CD14-positive monocyte (primary cell): Measurements from ENCODE around the gene XPO6. TPM values are rescaled to one million over a fixed set of nuclear protein-coding genes. Genes with fewer than 3 reads are reported as not detected.

Experiments
- DNase-seq, 3 donors: peaks; one replicate each; pipeline ENCODE4 v3.0.0-alpha.2; 2011 to 2022
- H2AFZ ChIP-seq: 2 replicates; pipeline ENCODE4 v1.6.0; 2012; ENCODE audit warnings: mild to moderate bottlenecking, low read depth, low read length, inconsistent platforms; ENCODE audit not compliant: insufficient read depth, poor library complexity, severe bottlenecking
- H3K27ac ChIP-seq, 2 donors: 1 replicate in 1 of 2; 2 replicates in 1 of 2; pipeline ENCODE4 v1.5.1; 2012 to 2013; ENCODE audit warnings: low read length in 2 of 2, control low read depth in 1 of 2, inconsistent platforms in 1 of 2, low read depth in 1 of 2, mild to moderate bottlenecking in 1 of 2
- H3K27me3 ChIP-seq, 2 donors: one replicate each; pipeline versions ENCODE4 v1.6.0 to v1.6.1; 2011 to 2013; ENCODE audit warnings: low read length in 2 of 2; ENCODE audit not compliant: control insufficient read depth in 2 of 2, insufficient read depth in 2 of 2
- H3K36me3 ChIP-seq, 2 donors: replicated peaks in 1 of 2; 1 replicate in 1 of 2; 2 replicates in 1 of 2; pipeline versions ENCODE4 v1.5.1 to v1.6.1; 2012 to 2013; ENCODE audit warnings: low read length in 2 of 2, control low read depth in 1 of 2, inconsistent platforms in 1 of 2, mild to moderate bottlenecking in 1 of 2; ENCODE audit not compliant: insufficient read depth in 2 of 2, control insufficient read depth in 1 of 2
- H3K4me1 ChIP-seq, 2 donors: 1 replicate in 1 of 2; 2 replicates in 1 of 2; pipeline versions ENCODE4 v1.5.1 to v1.6.1; 2012 to 2013; ENCODE audit warnings: low read length in 2 of 2, control low read depth in 1 of 2, inconsistent platforms in 1 of 2, mild to moderate bottlenecking in 1 of 2, moderate library complexity in 1 of 2; ENCODE audit not compliant: insufficient read depth in 2 of 2, control insufficient read depth in 1 of 2
- H3K4me2 ChIP-seq: replicated peaks from 2 replicates; pipeline ENCODE3; 2012; ENCODE audit warnings: low read length, moderate library complexity, mild to moderate bottlenecking; ENCODE audit not compliant: poor library complexity, severe bottlenecking; ENCODE audit errors: extremely low read depth
- H3K4me3 ChIP-seq, 3 experiments: fragments of 200-600 bp in 1 of 3; sonication (generic) in 1 of 3; replicated peaks in 1 of 3; 1 replicate in 2 of 3; 2 replicates in 1 of 3; pipeline ENCODE4 v1.5.1; 2011 to 2013; ENCODE audit warnings: low read length in 3 of 3, mild to moderate bottlenecking in 3 of 3, control low read depth in 2 of 3, low read depth in 2 of 3, inconsistent platforms in 1 of 3, moderate library complexity in 1 of 3
- H3K79me2 ChIP-seq: 2 replicates; pipeline ENCODE4 v1.6.0; 2012; ENCODE audit warnings: mild to moderate bottlenecking, control low read depth, inconsistent platforms, low read length, moderate library complexity; ENCODE audit not compliant: insufficient read depth
- H3K9ac ChIP-seq: 2 replicates; pipeline ENCODE4 v1.6.0; 2017; ENCODE audit warnings: low read length, mild to moderate bottlenecking; ENCODE audit not compliant: insufficient read depth, poor library complexity, severe bottlenecking
- H3K9me3 ChIP-seq, 2 donors: replicated peaks in 1 of 2; 1 replicate in 1 of 2; 2 replicates in 1 of 2; pipeline versions ENCODE4 v1.5.1 to v1.6.1; 2012 to 2013; ENCODE audit warnings: low read length in 2 of 2, control low read depth in 1 of 2; ENCODE audit not compliant: control insufficient read depth in 1 of 2, insufficient read depth in 1 of 2
- H4K20me1 ChIP-seq: 2 replicates; pipeline ENCODE4 v1.6.0; 2012; ENCODE audit warnings: mild to moderate bottlenecking, low read length, control low read depth, moderate library complexity; ENCODE audit not compliant: insufficient read depth
- H3K27ac Mint-ChIP-seq, 7 donors: one replicate each; pipeline ENCODE4 v1.8.0; 2020; ENCODE audit warnings: mild to moderate bottlenecking in 7 of 7, mixed read lengths in 7 of 7, moderate library complexity in 6 of 7, inconsistent platforms in 2 of 7
- H3K27me3 Mint-ChIP-seq, 3 donors: one replicate each; pipeline ENCODE4 v1.8.0; 2021 to 2022; ENCODE audit warnings: low read depth in 3 of 3, mild to moderate bottlenecking in 3 of 3, mixed read lengths in 3 of 3, moderate library complexity in 3 of 3, inconsistent platforms in 1 of 3
- H3K36me3 Mint-ChIP-seq, 2 donors: one replicate each; pipeline ENCODE4 v1.8.0; 2020; ENCODE audit warnings: mixed read lengths in 2 of 2, inconsistent platforms in 1 of 2, mild to moderate bottlenecking in 1 of 2
- H3K4me1 Mint-ChIP-seq: one replicate; pipeline ENCODE4 v1.8.0; 2020; ENCODE audit warnings: mild to moderate bottlenecking, mixed read lengths
- H3K4me3 Mint-ChIP-seq, 2 donors: one replicate each; pipeline ENCODE4 v1.8.0; 2020; ENCODE audit warnings: mild to moderate bottlenecking in 2 of 2, mixed read lengths in 2 of 2, moderate library complexity in 1 of 2
- H3K9me3 Mint-ChIP-seq, 7 donors: one replicate each; pipeline ENCODE4 v1.8.0; 2020 to 2022; ENCODE audit warnings: mixed read lengths in 7 of 7, mild to moderate bottlenecking in 6 of 7, moderate library complexity in 6 of 7, inconsistent platforms in 2 of 7
- CTCF ChIP-seq: fragments of 200-600 bp; IDR thresholded peaks from one replicate; pipeline ENCODE4 v1.8.0; 2022; ENCODE audit warnings: antibody characterized with exemption, mild to moderate bottlenecking
- WGBS: methylation state at CpG from one replicate; pipeline ENCODE4 v1.1.5; 2013; ENCODE audit warnings: missing lambda C conversion rate; ENCODE audit not compliant: insufficient coverage; 5-methylcytosine and 5-hydroxymethylcytosine counted together
- intact Hi-C, 2 donors: fragments of 100-400 bp; cut with micrococcal nuclease; formaldehyde crosslinking; loops; one replicate each; pipeline versions ENCODE4 v1.15.0 to v1.15.1; 2023
- polyA plus RNA-seq, 3 donors: library from polyadenylated mRNA; depleted of rRNA in 1 of 3; unstranded in 2 of 3; stranded (reverse) in 1 of 3; fragments of 300-500 nt in 2 of 3; fragments of >200 nt in 1 of 3; fragmentation: Illumina TruSeq in 2 of 3; gene quantifications; 1 replicate in 2 of 3; 2 replicates in 1 of 3; pipeline ENCODE4 v1.2.3, GENCODE V29; 2012 to 2021

XPO6 gene
- polyA plus RNA-seq, 3 donors, result 35.7 to 166 (median 38.3) TPM

- Histone ChIP-seq H3K27ac (peak overlapping the region in 1 of 2 donors; percentile 35), H3K4me1 (peaks cover 24 to 31% of the 10 kb centered on the region in 2 donors), H3K27me3 (no peaks in the 10 kb centered on the region), H3K36me3 (peaks cover 44 to 77% of the 10 kb centered on the region in 2 donors), H2AFZ (no peak overlapping the region), H3K79me2 (peaks cover 67% of the 10 kb centered on the region), H3K9me3 (no peaks in the 10 kb centered on the region), H3K9ac (no peak overlapping the region), H4K20me1 (peaks cover 31% of the 10 kb centered on the region), H3K4me3 (peak overlapping the region in 1 of 3 experiments; percentile 3), H3K4me2 (no peak overlapping the region)
- intact Hi-C loops, result no loop called here
- Mint-ChIP-seq H3K36me3 (peaks cover 61 to 75% of the 10 kb centered on the region in 2 donors), H3K27ac (peak overlapping the region in 2 of 7 donors; percentile 44 to 77), H3K27me3 (no peaks in the 10 kb centered on the region), H3K4me3 (no peak overlapping the region), H3K9me3 (peaks cover 0 to 4% (median 0%) of the 10 kb centered on the region in 7 donors), H3K4me1 (peaks cover 29% of the 10 kb centered on the region)
- TF ChIP-seq CTCF, result no peak
- no peak for DNase-seq
- WGBS, result 100% methylated on average over 1 of the region's 5 CpGs
These were observed 36.0 kb downstream of the XPO6 start for GRCh38 chr16:28175715-28176114.

GRCh38 chr16:28172336-28172735 is 39.4 kb downstream of the XPO6 start:
- peaks cover 31% of the 10 kb centered on the region for H4K20me1 ChIP-seq
- peaks cover 60% of the 10 kb centered on the region for H3K79me2 ChIP-seq
- intact Hi-C loops, result no loop called here
- H3K9ac ChIP-seq, result no peak overlapping the region
- WGBS, result no CpG with 5 or more reads among the region's 9 CpGs
- no peak overlapping the region for H3K4me3 ChIP-seq
- peaks cover 76 to 80% of the 10 kb centered on the region in 2 donors for H3K36me3 Mint-ChIP-seq
- peaks cover 0 to 4% (median 0%) of the 10 kb centered on the region in 7 donors for H3K9me3 Mint-ChIP-seq
- no peak overlapping the region for H2AFZ ChIP-seq
- TF ChIP-seq CTCF, result no peak
- H3K4me1 ChIP-seq, result peaks cover 9 to 13% of the 10 kb centered on the region in 2 donors
- H3K27me3 ChIP-seq, result no peaks in the 10 kb centered on the region
- peaks cover 15% of the 10 kb centered on the region for H3K4me1 Mint-ChIP-seq
- H3K27me3 Mint-ChIP-seq, result no peaks in the 10 kb centered on the region
- no peak for DNase-seq
- peaks cover 59 to 94% of the 10 kb centered on the region in 2 donors for H3K36me3 ChIP-seq
- peak overlapping the region in 1 of 2 donors; percentile 33 for H3K27ac ChIP-seq
- H3K4me3 Mint-ChIP-seq, result no peak overlapping the region
- no peak overlapping the region for H3K4me2 ChIP-seq
- H3K9me3 ChIP-seq, result no peaks in the 10 kb centered on the region
- no peak overlapping the region for H3K27ac Mint-ChIP-seq
